Peyer's patch (tissue), 4 donors: Measurements from ENCODE around the gene ARFGAP1.

Source experiments
- POLR2A ChIP-seq, 2 donors: fragments of 450-650 bp; IDR thresholded peaks; one replicate each; pipeline ENCODE4 v1.5.1; 2017; ENCODE audit warnings: antibody characterized with exemption in 2 of 2, mild to moderate bottlenecking in 2 of 2, moderate library complexity in 2 of 2
- TF ChIP-seq, protein P1 (sequence below), 6 experiments: fragments of 450-650 bp in 4 of 6; fragments of 200-600 bp in 2 of 6; sonication (generic) in 1 of 6; IDR thresholded peaks; one replicate each; pipeline ENCODE4 v1.5.1; 2017 to 2019; ENCODE audit warnings: antibody characterized with exemption in 6 of 6, mild to moderate bottlenecking in 3 of 6, moderate library complexity in 1 of 6

GRCh38 chr20:63297371-63297781 lies 24.8 kb downstream of the ARFGAP1 start:
- TF ChIP-seq, protein P1, sequence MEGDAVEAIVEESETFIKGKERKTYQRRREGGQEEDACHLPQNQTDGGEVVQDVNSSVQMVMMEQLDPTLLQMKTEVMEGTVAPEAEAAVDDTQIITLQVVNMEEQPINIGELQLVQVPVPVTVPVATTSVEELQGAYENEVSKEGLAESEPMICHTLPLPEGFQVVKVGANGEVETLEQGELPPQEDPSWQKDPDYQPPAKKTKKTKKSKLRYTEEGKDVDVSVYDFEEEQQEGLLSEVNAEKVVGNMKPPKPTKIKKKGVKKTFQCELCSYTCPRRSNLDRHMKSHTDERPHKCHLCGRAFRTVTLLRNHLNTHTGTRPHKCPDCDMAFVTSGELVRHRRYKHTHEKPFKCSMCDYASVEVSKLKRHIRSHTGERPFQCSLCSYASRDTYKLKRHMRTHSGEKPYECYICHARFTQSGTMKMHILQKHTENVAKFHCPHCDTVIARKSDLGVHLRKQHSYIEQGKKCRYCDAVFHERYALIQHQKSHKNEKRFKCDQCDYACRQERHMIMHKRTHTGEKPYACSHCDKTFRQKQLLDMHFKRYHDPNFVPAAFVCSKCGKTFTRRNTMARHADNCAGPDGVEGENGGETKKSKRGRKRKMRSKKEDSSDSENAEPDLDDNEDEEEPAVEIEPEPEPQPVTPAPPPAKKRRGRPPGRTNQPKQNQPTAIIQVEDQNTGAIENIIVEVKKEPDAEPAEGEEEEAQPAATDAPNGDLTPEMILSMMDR (IDR thresholded peaks at IDR 0.05): no peak
- TF ChIP-seq POLR2A (IDR thresholded peaks at IDR 0.05): no peak
